Renal cortex interstitium (tissue), 11 donors: ENCODE results near the gene PPP1R13B. TPM values are rescaled to one million over a fixed set of nuclear protein-coding genes. Genes with fewer than 3 reads are reported as not detected.

Source experiments
- DNase-seq, 11 donors: peaks; one replicate each; pipeline ENCODE4 v3.0.0-alpha.2; 2013; ENCODE audit warnings: low read depth in 9 of 11, low spot score in 4 of 11; ENCODE audit errors: extremely low read depth in 1 of 11
- polyA plus RNA-seq, 3 donors: library from polyadenylated mRNA; unstranded; fragments of 120-200 nt; gene quantifications; one replicate each; pipeline ENCODE4 v1.2.1, GENCODE V29; 2013; ENCODE audit not compliant: insufficient read length in 3 of 3

Gene PPP1R13B
- polyA plus RNA-seq, 3 donors: 29.8 to 47.6 (median 31.2) TPM

- no peak for DNase-seq
These were observed 135.6 kb downstream of the PPP1R13B start for GRCh38 chr14:103711516-103712431.

GRCh38 chr14:103710771-103711377 is 136.5 kb downstream of the PPP1R13B start:
- DNase-seq: no peak

- DNase-seq: no peak
These were observed 137.6 kb downstream of the PPP1R13B start for GRCh38 chr14:103709814-103710213.

GRCh38 chr14:103708750-103709187 is 138.6 kb downstream of the PPP1R13B start:
- no peak for DNase-seq

- no peak for DNase-seq
These were observed 139.8 kb downstream of the PPP1R13B start for GRCh38 chr14:103707329-103708263.

GRCh38 chr14:103706551-103707328 is 140.6 kb downstream of the PPP1R13B start:
- no peak for DNase-seq

GRCh38 chr14:103705504-103706284 is 141.7 kb downstream of the PPP1R13B start:
- no peak for DNase-seq

GRCh38 chr14:103705118-103705503 is 142.3 kb downstream of the PPP1R13B start:
- DNase-seq: peak in 1 of 11 donors; percentile 38

GRCh38 chr14:103704708-103705107 is 142.7 kb downstream of the PPP1R13B start:
- no peak for DNase-seq

GRCh38 chr14:103703433-103704385 is 143.7 kb downstream of the PPP1R13B start:
- DNase-seq: no peak

GRCh38 chr14:103702497-103703432 is 144.6 kb downstream of the PPP1R13B start:
- no peak for DNase-seq

- no peak for DNase-seq
These were observed 145.3 kb downstream of the PPP1R13B start for GRCh38 chr14:103702095-103702494.

GRCh38 chr14:103700753-103701490 is 146.5 kb downstream of the PPP1R13B start:
- no peak for DNase-seq

GRCh38 chr14:103699901-103700752 is 147.2 kb downstream of the PPP1R13B start:
- no peak for DNase-seq
